GM21526 (cell line): Measurements from ENCODE around the gene EYS.

ENCODE experiments used
- ATAC-seq: cut with Tn5 transposase; IDR thresholded peaks from one replicate; pipeline ENCODE4 v1.9.1; 2021; ENCODE audit warnings: moderate library complexity; ENCODE audit not compliant: unreplicated experiment, low FRiP score

EYS gene

DNA sequence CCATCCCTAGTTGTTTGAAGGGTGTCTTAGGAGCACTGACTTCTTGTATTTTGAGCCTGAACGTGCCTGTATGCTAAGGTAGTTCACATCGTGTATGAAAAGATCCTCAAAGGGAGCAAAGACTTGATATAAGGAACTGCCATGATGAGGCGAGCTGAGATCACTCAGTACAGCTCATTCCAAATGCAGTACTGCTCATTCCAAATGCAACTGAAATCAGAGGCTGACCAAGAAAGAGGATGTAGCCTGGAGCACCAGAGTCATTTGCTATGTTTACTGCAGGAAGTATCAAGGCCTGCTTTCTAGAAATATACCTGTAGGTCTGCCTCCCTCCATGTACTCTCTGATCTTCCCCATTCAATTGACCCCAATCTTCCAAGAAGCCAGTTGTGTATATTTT, 832.2 kb downstream of the EYS start:
- ATAC-seq = no peak

DNA sequence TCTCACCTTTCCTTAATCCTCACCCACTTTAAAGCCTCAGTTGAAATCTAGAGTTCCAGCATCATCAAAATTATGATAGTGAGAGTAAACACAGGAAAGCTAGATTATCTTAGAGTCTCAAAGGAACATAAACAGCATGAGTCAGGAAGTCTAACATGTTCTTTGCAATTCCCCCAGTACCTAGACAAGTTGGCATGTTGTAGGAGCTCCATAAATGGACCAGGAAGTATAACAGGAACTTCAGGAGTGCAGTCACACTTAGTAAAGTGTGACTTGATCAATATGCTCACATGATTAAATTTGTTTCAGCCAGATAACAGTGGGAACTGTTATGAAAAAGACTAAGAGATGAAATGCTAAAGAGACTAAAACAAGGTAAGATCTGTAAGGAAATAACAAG, 834.4 kb downstream of the EYS start:
- ATAC-seq = no peak

GRCh38 chr6:64861039-64861651, 845.9 kb downstream of the EYS start:
- no peak for ATAC-seq

DNA sequence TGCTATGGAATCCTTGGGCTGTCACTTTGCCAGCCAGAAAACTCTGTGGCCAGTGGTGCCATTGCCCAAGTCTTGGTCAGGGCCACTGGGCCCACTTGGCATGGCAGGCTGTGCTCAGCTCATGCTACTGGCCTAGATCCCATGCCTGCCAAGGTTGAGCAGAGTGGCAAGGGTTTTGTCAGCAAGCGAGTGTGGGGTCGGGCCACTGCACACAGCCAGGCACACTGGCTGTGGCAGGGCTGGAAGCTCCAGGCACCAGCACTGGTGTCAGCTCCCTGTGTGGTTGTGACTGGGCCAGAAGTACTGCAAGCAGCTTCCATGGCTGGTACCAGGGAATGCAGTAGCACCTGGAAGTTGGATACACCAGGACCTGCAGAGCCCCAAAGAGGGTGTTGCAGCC, 846.8 kb downstream of the EYS start:
- ATAC-seq = no peak

DNA sequence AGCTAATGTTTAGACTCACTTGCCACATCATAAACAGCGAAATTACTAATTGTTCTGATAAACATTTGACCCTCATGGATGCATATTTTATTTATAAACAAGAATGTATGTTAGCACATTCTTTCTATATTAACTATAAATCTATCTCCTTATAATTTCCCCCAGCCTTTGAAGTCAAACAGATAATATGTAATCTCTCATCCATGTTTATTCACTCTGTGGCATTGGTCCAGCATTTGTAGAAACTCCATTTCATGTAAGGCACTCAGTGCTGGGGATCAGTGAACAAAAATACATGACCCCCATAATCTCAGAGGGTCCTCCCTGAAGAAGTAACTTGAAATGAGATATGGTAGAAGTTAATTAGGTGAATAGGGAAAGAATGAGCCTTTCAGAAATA, 856.9 kb downstream of the EYS start:
- no peak for ATAC-seq

- no peak for ATAC-seq
Observed at GRCh38 chr6:64848467-64848866, 858.6 kb downstream of the EYS start.

- no peak for ATAC-seq
Observed at GRCh38 chr6:64847396-64847795, 859.6 kb downstream of the EYS start.

- ATAC-seq = no peak
Observed at GRCh38 chr6:64838726-64839125, 868.3 kb downstream of the EYS start.

- no peak for ATAC-seq
Observed at GRCh38 chr6:64831680-64832079, 875.3 kb downstream of the EYS start.

- no peak for ATAC-seq
Observed at GRCh38 chr6:64817525-64817924, 889.5 kb downstream of the EYS start.

- ATAC-seq = no peak
Observed at GRCh38 chr6:64815718-64816117, 891.3 kb downstream of the EYS start.

DNA sequence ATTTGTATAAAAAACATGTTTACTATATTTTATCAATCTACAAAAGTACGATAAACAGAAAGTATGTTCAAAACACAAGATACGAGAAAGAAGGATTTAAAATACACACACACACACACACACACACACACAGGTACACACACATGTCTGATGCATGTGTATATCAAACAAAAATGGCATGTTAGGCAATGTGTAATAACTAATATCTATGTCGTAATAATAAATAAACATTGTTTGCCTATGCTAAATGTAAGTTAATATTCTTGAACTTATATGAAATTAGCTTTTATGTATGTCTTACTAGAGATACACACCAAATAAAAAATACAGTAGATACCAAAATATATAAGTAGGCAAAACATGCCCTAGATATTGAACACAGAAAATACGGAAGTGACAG, 894.9 kb downstream of the EYS start:
- no peak for ATAC-seq

DNA sequence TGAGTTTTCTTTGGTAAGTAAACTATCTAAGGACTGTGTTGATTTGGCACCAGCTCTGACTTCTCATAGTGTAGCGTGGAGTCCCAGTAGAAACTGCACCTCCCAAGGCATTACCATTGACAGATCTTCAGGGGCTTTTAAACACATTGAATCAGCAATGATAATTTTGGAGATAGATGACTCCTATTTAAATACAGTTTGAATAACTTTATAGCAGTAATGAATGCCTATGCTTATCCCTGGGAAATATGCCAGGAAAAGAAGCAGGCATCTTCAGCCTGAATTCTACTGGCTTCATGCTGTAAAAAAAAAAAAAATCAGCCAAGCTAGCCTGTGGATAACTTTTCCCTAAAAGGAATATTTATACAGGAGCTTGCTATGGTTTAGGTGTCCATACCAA, 895.9 kb downstream of the EYS start:
- no peak for ATAC-seq

DNA sequence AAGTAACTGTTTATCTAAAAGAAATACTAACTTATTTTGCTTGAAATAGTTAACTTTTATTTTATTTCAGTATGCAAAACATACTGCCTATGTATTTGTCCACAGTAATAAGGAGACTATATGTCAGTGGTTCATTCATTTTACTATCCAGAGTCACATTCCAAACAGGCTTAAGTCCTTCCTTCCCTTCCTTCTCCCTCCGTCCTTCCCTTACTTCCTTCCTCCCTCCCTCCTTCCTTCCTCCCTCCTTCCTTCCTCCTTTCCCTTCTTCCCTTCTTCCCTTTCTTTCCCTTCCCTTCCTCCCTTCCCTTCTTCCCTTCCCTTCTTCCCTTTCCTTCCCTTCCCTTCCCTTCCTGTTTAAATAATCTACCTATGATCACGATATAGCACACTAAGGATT, 899.2 kb downstream of the EYS start:
- ATAC-seq = no peak

- ATAC-seq = no peak
Observed at GRCh38 chr6:64803470-64804166, 903.4 kb downstream of the EYS start.

DNA sequence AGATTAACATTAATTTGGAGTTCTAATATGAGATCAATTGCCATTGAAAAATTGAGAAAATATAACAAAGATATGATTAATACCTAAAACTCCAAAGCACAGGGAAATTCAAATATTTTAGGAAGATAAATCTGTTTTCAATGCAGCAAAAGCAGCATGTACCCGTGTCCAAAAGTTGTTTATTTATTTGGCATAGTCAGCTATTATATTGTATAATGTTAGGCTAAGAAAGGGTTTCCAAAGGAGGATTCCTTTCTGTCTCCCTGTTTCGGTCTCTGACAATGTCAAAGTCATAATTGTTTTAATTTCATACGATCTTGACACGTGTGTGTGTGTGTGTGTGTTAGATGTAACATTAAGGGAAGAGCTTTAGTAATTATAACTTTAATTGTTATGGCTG, 914.5 kb downstream of the EYS start:
- ATAC-seq = no peak

GRCh38 chr6:64789476-64789875, 917.5 kb downstream of the EYS start:
- no peak for ATAC-seq

DNA sequence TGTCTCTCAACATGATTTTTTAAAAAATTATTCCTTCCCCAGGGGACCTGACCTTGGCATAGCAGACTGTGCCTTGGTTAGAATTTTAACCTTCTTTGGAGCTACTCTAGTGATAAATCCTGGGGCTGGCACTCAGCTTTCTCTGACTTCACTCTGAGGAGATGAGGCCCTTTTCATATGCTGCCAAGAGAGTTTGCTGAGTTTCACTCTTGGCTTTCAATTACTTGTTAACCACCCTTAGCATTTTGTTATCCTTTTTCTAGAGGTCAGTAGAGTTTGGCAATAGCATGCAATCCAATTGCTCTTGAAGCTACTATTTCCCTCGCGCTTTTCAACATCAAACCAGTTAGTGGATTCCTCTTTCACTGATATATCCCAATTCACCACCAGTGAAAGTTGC, 920.3 kb downstream of the EYS start:
- no peak for ATAC-seq

DNA sequence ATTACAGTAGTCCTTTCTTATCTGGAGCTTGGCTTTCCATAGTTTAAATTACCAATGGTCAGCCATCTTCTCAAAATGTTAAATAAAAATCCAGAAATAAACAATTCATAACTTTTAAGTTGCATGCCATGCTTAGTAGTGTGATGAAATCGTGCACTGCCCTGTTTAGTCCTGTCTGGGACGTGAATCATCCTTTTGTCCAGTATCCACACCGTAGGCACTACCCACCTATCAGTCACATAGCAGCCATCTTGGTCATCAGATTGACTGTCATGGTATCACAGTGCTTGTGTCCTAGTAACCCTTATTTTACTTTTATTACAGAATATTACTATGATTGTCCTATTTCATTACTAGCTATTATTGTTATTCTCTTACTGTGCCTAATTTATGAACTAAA, 924.1 kb downstream of the EYS start:
- ATAC-seq = no peak

DNA sequence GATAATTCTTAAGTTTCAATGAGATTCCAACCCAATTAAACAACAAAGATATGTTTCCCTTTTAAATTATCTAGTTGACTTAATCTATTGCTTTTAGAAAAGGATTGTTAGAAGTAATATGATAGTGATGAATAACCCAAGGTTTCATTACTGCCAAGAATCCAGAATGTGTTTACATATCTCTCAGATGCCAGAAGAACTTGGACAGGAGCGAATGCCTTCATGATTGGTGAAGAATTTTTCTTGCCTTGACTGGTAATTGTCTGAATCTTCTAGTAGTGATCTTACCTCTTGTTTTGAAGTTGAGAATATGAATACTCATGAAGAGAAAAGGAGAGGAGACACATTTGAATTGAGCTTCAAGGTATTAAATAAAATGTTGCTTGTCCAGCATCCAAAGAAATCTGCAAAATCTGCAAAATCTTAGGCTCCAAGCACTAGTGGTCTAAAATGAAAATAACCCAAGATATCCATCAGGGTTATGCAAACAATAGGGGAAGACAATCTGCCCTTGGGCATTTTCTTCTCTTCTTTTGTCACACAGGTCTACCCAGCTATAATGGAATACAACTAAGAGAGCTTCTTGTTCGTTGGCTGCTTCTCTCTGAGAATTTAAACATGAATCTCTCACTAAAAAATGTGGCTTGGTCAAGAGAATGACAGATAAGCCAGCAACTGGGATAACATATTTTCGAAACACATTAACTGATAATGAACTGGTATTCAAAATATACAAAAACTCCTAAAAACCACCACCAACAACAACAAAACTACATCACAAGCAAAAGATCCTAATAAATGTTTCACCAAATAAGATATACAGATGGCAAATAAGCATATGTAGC, 928.9 kb downstream of the EYS start:
- no peak for ATAC-seq

DNA sequence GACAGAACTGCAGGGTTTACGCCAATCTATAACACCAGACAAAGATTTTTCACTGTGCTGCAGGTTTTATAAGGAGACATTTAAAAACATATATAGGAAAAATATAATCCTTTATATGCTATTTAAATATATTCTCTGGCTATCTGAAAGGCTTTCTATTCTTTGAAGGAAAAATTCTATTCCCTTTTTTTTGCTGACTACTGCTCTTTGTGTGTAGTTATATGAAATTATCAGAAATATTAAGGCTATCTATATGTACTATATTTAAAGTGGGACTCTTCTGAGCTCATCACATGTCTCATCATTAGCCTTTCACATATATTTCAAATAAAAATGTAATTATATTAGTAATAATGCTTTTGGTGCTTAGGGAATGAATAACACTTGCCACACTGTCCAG, 930.7 kb downstream of the EYS start:
- ATAC-seq = no peak

DNA sequence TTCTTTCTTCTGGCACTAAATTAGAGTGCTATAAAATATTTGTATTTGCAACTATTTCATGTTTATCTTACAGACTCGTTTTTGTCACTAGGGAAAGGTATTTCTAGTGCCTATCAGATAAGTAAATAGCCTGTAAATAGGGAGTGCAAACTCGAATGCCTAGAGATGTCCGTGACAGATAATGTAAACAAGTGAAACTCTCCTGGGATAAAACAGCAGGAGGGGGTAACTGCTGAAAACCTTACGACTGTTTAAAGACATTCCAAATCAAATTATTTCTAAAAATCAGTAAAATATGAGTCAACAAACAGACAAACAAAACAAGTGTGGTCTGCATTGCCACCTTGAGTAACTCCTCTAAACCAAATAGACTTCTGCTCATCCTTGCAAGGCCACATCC, 932.1 kb downstream of the EYS start:
- ATAC-seq = no peak
